Activated T-cell treated with anti-CD3 and anti-CD28 coated beads, Interleukin-2, amount 50 U/mL, for 1 hour (primary cell): ENCODE measurements around the gene RBMS1.
"Not testable (repeated sequence)": the region's sequence is repeated elsewhere in the genome, so short reads cannot be mapped to it uniquely, and the experiment has no call there.

Source experiments
- DNase-seq: peaks from one replicate; pipeline ENCODE4 v3.0.0-alpha.2; 2020

The RBMS1 gene

GRCh38 chr2:160377204-160377995 lies 116.2 kb downstream of the RBMS1 start:
- no peak for DNase-seq

- no peak for DNase-seq
Observed at GRCh38 chr2:160376576-160376975, 117.0 kb downstream of the RBMS1 start.

GRCh38 chr2:160375802-160376469 lies 117.7 kb downstream of the RBMS1 start:
- no peak for DNase-seq

- DNase-seq: no peak
Observed at GRCh38 chr2:160375037-160375436, 118.6 kb downstream of the RBMS1 start.

GRCh38 chr2:160373666-160374065 lies 119.9 kb downstream of the RBMS1 start:
- DNase-seq: no peak

GRCh38 chr2:160373263-160373662 lies 120.3 kb downstream of the RBMS1 start:
- no peak for DNase-seq

GRCh38 chr2:160372585-160372984 lies 121.0 kb downstream of the RBMS1 start:
- no peak for DNase-seq

- no peak for DNase-seq
Observed at GRCh38 chr2:160372010-160372356, 121.6 kb downstream of the RBMS1 start.

GRCh38 chr2:160371251-160372009 lies 122.2 kb downstream of the RBMS1 start:
- no peak for DNase-seq

- DNase-seq: no peak
Observed at GRCh38 chr2:160368988-160369930, 124.3 kb downstream of the RBMS1 start.

GRCh38 chr2:160367887-160368286 lies 125.7 kb downstream of the RBMS1 start:
- DNase-seq: no peak

- DNase-seq: not testable (repeated sequence)
Observed at GRCh38 chr2:160367139-160367538, 126.5 kb downstream of the RBMS1 start.

- no peak for DNase-seq
Observed at GRCh38 chr2:160366474-160366873, 127.1 kb downstream of the RBMS1 start.

- no peak for DNase-seq
Observed at GRCh38 chr2:160365716-160366367, 127.8 kb downstream of the RBMS1 start.

- no peak for DNase-seq
Observed at GRCh38 chr2:160364364-160364763, 129.2 kb downstream of the RBMS1 start.

- DNase-seq: no peak
Observed at GRCh38 chr2:160363961-160364360, 129.6 kb downstream of the RBMS1 start.

GRCh38 chr2:160363055-160363454 lies 130.6 kb downstream of the RBMS1 start:
- no peak for DNase-seq

GRCh38 chr2:160362541-160362940 lies 131.1 kb downstream of the RBMS1 start:
- no peak for DNase-seq

- no peak for DNase-seq
Observed at GRCh38 chr2:160362018-160362417, 131.6 kb downstream of the RBMS1 start.

- DNase-seq: no peak
Observed at GRCh38 chr2:160360089-160360757, 133.4 kb downstream of the RBMS1 start.

GRCh38 chr2:160358046-160358445 lies 135.6 kb downstream of the RBMS1 start:
- DNase-seq: no peak

- no peak for DNase-seq
Observed at GRCh38 chr2:160356485-160356884, 137.1 kb downstream of the RBMS1 start.
